NCI-H2107 treated with DMSO at 0.1 percent for 48 hours (cell line): ENCODE measurements around the gene CCDC88B.

Experiments
- DNase-seq: peaks from one replicate; lab custom pipeline; 2025; ENCODE audit not compliant: unreplicated experiment; lab: John Stamatoyannopoulos, UW

The CCDC88B gene

GRCh38 chr11:64359712-64360445, 19.9 kb downstream of the CCDC88B start:
- no peak for DNase-seq

DNA sequence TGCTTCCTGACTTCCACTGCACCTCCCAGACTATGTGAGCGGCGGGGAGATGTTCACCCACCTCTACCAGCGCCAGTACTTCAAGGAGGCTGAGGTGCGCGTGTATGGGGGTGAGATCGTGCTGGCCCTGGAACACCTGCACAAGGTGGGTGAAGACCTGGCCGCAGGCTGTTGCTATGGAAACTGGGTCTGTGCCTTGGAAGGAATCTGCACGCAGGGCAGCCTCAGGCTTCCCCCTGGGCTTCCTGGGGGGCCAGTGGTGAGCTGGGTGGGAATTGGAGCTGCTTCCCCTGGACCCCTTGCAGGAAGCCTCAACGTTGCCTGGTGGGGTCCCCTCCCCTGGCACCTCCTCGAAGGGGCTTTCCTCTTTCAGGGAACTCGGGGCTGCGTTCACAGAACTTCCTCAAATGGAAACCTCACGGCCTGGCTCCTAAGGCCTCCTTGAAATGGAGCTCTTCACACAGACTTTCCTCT, 20.5 kb downstream of the CCDC88B start:
- no peak for DNase-seq

DNA sequence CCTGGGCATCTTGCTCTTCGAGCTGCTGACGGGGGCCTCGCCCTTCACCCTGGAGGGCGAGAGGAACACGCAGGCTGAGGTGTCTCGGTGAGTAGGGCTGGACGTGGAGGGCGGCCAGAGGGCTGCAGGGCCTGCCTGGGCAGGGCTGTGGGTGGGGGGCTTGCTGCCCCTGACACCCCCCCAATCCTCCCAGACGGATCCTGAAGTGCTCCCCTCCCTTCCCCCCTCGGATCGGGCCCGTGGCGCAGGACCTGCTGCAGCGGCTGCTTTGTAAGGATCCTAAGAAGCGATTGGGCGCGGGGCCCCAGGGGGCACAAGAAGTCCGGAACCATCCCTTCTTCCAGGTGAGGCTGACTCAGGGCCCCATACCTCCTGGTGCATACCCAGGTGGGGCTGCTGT, 21.7 kb downstream of the CCDC88B start:
- DNase-seq = no peak

GRCh38 chr11:64362339-64362738, 22.3 kb downstream of the CCDC88B start:
- DNase-seq = no peak

- DNase-seq = no peak
Observed at GRCh38 chr11:64364435-64364834, 24.4 kb downstream of the CCDC88B start.

GRCh38 chr11:64364911-64365310, 24.9 kb downstream of the CCDC88B start:
- no peak for DNase-seq

- DNase-seq = no peak
Observed at GRCh38 chr11:64366751-64367150, 26.7 kb downstream of the CCDC88B start.

DNA sequence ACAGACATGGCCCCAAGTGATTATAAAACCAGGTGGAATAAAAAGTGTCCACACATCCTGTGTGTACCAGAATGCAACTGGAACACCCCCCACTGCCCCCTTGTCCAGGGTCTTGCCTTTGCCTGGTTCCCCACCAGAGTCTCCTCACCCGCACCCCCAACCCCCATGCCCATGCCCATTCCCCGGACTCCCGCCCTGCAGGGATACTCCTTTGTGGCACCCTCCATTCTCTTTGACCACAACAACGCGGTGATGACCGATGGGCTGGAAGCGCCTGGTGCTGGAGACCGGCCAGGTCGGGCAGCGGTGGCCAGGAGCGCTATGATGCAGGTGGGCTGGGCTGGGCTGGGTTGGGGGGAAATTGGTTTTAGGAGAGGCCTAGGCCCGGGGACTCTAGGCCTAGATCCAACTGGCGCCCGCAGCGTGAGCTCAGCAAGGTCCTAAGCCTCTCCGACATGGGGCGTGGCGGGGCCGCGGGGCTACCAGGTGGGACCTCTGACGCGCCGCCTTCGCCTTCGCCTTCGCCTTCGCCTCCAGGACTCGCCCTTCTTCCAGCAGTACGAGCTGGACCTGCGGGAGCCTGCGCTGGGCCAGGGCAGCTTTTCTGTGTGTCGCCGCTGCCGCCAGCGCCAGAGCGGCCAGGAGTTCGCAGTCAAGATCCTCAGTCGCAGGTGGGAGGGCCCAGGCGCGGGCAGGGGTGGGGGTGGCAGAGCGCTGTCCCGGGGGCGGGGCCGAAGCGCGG, 28.1 kb downstream of the CCDC88B start:
- DNase-seq = no peak

DNA sequence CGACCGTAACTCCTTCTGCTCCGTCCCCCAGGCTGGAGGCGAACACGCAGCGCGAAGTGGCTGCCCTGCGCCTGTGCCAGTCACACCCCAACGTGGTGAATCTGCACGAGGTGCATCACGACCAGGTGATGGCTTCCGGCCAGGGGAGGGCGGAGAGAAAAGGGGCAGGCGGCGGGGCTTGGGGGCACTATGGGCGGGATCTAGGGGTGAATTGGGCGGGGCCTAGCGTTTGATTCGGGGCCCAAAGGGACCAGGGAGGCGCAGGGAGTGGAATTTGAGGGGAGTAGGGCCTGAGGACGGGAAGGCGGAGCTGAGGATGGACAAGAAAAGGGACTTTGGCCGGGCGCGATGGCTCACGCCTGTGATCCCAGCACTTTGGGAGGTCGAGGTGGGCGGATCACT, 28.7 kb downstream of the CCDC88B start:
- DNase-seq = no peak

- DNase-seq = no peak
Observed at GRCh38 chr11:64369440-64370421, 29.7 kb downstream of the CCDC88B start.

GRCh38 chr11:64371201-64371600, 31.2 kb downstream of the CCDC88B start:
- DNase-seq = no peak

GRCh38 chr11:64372021-64372420, 32.0 kb downstream of the CCDC88B start:
- DNase-seq = no peak

- no peak for DNase-seq
Observed at GRCh38 chr11:64372802-64373597, 33.0 kb downstream of the CCDC88B start.

DNA sequence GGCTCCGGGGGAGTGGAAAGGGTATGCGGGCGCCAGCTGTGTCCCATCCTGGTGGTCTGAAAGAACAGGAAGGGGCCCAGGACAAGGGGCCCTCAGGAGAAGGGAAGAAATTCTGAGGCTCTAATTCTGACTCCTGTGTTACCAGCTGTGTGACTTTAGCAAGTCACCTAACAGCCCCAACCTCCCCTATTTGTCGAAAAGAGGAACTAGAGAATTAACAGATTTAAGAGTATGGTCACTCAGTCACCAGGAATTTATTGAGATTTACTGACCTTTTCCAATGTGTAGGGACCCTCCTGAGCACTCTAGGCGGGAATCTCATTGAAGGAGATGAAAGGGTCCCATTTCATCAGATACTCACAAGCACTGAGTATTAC, 33.6 kb downstream of the CCDC88B start:
- no peak for DNase-seq

DNA sequence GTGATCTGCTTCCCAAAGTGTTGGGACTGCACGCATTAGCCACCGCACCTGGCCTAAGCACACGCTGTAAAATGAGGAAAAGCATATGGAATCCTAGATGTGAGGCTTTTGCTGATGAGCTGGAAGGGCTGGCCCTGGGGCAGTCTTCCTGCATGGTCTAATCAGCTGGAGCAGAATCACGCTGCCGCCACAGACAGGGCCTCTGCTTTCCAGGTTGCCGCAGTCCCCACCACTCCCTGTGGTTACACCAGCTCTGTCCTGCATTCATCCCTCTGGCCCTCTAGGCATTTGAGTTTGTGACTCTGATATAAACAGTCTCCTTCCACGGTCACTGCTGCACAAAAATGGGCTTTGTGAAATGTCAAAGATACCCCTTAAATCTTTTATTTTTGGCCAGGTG, 36.1 kb downstream of the CCDC88B start:
- no peak for DNase-seq

DNA sequence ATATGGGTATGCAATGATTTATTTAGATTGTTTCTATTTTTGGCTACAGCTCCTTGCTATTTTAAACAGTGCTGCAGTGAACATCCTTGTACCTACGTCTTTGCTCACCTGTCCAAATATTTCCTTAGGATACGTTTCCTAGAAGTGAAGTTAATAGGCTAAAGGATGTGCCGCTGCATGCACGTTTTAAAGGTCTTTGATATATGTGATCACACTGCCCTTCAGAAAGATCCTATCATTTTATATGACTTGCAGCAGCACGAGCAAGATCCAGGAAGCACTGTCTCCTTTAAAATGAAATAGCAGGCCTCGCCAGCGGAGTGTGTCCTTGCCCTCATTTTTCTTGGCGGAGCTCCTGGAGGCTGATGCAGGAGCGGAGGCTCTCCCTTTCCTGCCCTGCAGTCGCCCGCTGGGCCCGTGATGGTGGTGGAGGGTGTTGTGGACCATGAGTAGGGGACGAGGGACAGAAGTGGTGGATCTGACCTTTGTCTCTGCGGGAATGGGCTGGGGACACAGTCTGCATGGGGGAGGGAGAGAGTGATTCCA, 38.4 kb downstream of the CCDC88B start:
- DNase-seq = no peak

- DNase-seq = no peak
Observed at GRCh38 chr11:64379160-64379559, 39.2 kb downstream of the CCDC88B start.

GRCh38 chr11:64379817-64380709, 40.1 kb downstream of the CCDC88B start:
- no peak for DNase-seq

DNA sequence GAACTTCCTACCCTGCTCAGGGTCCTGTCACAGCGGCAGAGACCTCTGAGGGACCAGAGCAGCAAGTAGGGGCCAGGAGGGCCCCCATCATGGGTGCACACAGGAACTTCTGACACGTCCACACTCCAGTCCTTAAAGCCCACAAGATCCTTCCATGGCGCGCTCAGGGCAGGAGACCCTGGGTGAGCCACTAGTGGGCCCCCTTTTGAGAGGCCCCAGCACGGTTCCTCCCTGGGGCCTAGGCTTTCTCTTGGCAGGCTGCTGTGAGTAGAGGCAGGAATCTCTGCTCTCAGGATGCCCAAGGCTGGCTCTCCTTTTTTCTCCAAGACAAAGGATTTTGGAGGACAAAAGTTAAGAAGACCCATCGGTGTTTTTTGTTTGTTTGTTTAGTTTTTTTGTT, 41.3 kb downstream of the CCDC88B start:
- DNase-seq = no peak
